Uterus (tissue), 4 donors: ENCODE measurements around the gene DLG4. TPM values are rescaled to one million over a fixed set of nuclear protein-coding genes. Genes with fewer than 3 reads are reported as not detected.
"Not testable (repeated sequence)": the region's sequence is repeated elsewhere in the genome, so short reads cannot be mapped to it uniquely, and the experiment has no call there.

Source experiments
- DNase-seq, 2 donors: peaks; one replicate each; pipeline ENCODE4 v3.0.0-alpha.2; 2019 to 2020
- H3K27ac ChIP-seq, 2 donors: fragments of 200-600 bp; sonication (generic); 1 replicate in 1 of 2; 2 replicates in 1 of 2; pipeline ENCODE4 v1.5.1; 2016 to 2018
- H3K27me3 ChIP-seq, 2 donors: fragments of 200-600 bp; sonication (generic); one replicate each; pipeline ENCODE4 v1.5.1; 2018 to 2019; ENCODE audit warnings: control low read depth in 1 of 2
- H3K36me3 ChIP-seq, 2 donors: fragments of 200-600 bp; sonication (generic); one replicate each; pipeline ENCODE4 v1.5.1; 2019; ENCODE audit warnings: control low read depth in 1 of 2
- H3K4me1 ChIP-seq, 2 donors: fragments of 200-600 bp; sonication (generic); one replicate each; pipeline ENCODE4 v1.5.1; 2018 to 2019; ENCODE audit warnings: control low read depth in 1 of 2
- H3K4me3 ChIP-seq, 2 donors: fragments of 200-600 bp; sonication (generic); 1 replicate in 1 of 2; 2 replicates in 1 of 2; pipeline ENCODE4 v1.5.1; 2018 to 2019; ENCODE audit warnings: mild to moderate bottlenecking in 1 of 2
- H3K9me3 ChIP-seq, 2 donors: fragments of 200-600 bp; sonication (generic); one replicate each; pipeline ENCODE4 v1.5.1; 2019; ENCODE audit warnings: control low read depth in 1 of 2
- POLR2A ChIP-seq, 2 donors: fragments of 450-650 bp; IDR thresholded peaks; one replicate each; pipeline ENCODE4 v1.6.1; 2016; ENCODE audit warnings: antibody characterized with exemption in 2 of 2, mild to moderate bottlenecking in 1 of 2, moderate library complexity in 1 of 2
- intact Hi-C: fragments of 100-400 bp; cut with DNase I; formaldehyde crosslinking; loops from one replicate; pipeline ENCODE4 v1.15.1; 2023; ENCODE audit warnings: low total_unique reads
- total RNA-seq, 4 donors: library from RNA; depleted of rRNA in 3 of 4; stranded (reverse); fragments of >200 nt in 3 of 4; gene quantifications; one replicate each; pipeline versions ENCODE4 v1.1.0 to v1.2.4, GENCODE V29; 2014 to 2023
- TF ChIP-seq, protein P1 (sequence below), 4 experiments: fragments of 200-600 bp in 2 of 4; fragments of 450-650 bp in 2 of 4; sonication (generic) in 2 of 4; IDR thresholded peaks; one replicate each; pipeline ENCODE4 v1.5.1; 2016 to 2019; ENCODE audit warnings: antibody characterized with exemption in 4 of 4, mild to moderate bottlenecking in 2 of 4, moderate library complexity in 1 of 4
- donor health status: DM: yes; HTN: yes; CAD: no.

Gene DLG4
- total RNA-seq, 4 donors from 2014 or later, result 22.8 to 64.0 (median 48.4) TPM

DNA sequence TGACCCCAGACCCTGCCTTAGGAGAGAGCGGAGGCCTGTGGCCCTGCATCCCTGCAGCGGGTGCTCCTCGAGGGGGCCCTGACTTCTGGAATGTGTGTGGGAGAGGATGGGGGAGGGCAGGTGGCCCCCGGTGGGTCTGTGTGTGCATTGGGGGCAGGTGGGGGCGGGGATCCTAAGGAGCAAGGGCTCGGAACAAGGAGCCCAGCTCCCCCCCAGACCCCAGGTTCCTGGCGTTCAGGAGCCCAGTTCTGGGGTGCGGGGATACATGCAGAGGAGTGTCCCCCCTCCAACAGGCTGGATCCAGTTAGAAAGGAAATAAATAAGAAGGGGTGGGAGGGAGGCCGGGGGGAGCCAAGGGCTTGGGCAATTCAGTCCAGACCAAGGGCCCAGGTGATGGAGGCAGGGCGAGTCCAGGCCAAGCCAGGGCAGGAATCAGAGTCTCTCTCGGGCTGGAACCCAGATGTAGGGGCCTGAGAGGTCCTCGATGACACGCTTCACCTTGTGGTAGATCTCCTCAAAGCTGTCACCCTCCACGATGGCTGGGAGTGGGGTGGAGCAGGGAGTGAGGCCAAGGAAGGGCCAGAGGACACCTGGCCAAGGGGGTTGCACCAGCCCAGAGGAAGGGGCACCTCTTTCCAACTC is 29.2 kb downstream of the DLG4 start:
- H3K4me1 ChIP-seq, result no peaks in the 10 kb centered on the region
- H3K9me3 ChIP-seq, result no peaks in the 10 kb centered on the region
- peak in 1 of 2 donors; percentile 15 for DNase-seq
- no peak overlapping the region for H3K4me3 ChIP-seq
- no peak for TF ChIP-seq POLR2A (IDR thresholded peaks at IDR 0.05)
- no peaks in the 10 kb centered on the region for H3K36me3 ChIP-seq
- H3K27ac ChIP-seq, result no peak overlapping the region
- H3K27me3 ChIP-seq, result no peaks in the 10 kb centered on the region
- intact Hi-C loops, result no loop called here

DNA sequence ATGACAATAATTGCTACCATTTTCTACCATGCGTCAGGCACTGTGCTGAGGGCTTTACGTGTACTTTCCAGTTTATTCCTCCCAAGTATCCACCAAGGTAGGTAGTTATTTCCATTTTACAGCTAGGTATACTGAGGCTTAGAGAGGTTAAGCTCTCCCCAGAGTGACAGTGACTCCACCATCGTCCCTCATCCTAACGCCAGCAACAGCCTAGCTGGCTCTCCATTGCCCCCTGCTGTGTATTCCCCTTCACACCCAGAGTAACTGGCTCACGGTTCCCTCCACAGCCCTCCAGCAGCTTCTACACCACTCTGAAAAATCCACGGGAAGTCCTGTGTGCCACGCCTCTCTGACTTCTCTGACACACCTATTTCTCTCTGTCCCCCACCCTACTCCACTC is 33.4 kb downstream of the DLG4 start:
- no peak for DNase-seq
- Histone ChIP-seq H3K27ac (no peak overlapping the region), H3K27me3 (no peaks in the 10 kb centered on the region), H3K4me3 (no peak overlapping the region), H3K9me3 (no peaks in the 10 kb centered on the region), H3K4me1 (no peaks in the 10 kb centered on the region), H3K36me3 (no peaks in the 10 kb centered on the region)
- intact Hi-C loops, result no loop called here
- TF ChIP-seq, protein P1, sequence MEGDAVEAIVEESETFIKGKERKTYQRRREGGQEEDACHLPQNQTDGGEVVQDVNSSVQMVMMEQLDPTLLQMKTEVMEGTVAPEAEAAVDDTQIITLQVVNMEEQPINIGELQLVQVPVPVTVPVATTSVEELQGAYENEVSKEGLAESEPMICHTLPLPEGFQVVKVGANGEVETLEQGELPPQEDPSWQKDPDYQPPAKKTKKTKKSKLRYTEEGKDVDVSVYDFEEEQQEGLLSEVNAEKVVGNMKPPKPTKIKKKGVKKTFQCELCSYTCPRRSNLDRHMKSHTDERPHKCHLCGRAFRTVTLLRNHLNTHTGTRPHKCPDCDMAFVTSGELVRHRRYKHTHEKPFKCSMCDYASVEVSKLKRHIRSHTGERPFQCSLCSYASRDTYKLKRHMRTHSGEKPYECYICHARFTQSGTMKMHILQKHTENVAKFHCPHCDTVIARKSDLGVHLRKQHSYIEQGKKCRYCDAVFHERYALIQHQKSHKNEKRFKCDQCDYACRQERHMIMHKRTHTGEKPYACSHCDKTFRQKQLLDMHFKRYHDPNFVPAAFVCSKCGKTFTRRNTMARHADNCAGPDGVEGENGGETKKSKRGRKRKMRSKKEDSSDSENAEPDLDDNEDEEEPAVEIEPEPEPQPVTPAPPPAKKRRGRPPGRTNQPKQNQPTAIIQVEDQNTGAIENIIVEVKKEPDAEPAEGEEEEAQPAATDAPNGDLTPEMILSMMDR (IDR thresholded peaks at IDR 0.05), result no peak
- TF ChIP-seq POLR2A (IDR thresholded peaks at IDR 0.05), result no peak

- TF ChIP-seq, protein P1 (IDR thresholded peaks at IDR 0.05), result no peak
- no peak for TF ChIP-seq POLR2A (IDR thresholded peaks at IDR 0.05)
- Histone ChIP-seq H3K27ac (no peak overlapping the region), H3K36me3 (no peaks in the 10 kb centered on the region), H3K27me3 (no peaks in the 10 kb centered on the region), H3K9me3 (no peaks in the 10 kb centered on the region), H3K4me3 (no peak overlapping the region), H3K4me1 (no peaks in the 10 kb centered on the region)
- DNase-seq, result no peak
- intact Hi-C loops, result no loop called here
These were observed 35.0 kb downstream of the DLG4 start for GRCh38 chr17:7184647-7185046.

GRCh38 chr17:7184091-7184488 is 35.5 kb downstream of the DLG4 start:
- Histone ChIP-seq H3K27ac (no peak overlapping the region), H3K9me3 (no peaks in the 10 kb centered on the region), H3K36me3 (no peaks in the 10 kb centered on the region), H3K4me1 (no peaks in the 10 kb centered on the region), H3K4me3 (no peak overlapping the region), H3K27me3 (no peaks in the 10 kb centered on the region)
- no peak for DNase-seq
- intact Hi-C loops, result no loop called here
- no peak for TF ChIP-seq POLR2A (IDR thresholded peaks at IDR 0.05)
- TF ChIP-seq, protein P1 (IDR thresholded peaks at IDR 0.05), result no peak

DNA sequence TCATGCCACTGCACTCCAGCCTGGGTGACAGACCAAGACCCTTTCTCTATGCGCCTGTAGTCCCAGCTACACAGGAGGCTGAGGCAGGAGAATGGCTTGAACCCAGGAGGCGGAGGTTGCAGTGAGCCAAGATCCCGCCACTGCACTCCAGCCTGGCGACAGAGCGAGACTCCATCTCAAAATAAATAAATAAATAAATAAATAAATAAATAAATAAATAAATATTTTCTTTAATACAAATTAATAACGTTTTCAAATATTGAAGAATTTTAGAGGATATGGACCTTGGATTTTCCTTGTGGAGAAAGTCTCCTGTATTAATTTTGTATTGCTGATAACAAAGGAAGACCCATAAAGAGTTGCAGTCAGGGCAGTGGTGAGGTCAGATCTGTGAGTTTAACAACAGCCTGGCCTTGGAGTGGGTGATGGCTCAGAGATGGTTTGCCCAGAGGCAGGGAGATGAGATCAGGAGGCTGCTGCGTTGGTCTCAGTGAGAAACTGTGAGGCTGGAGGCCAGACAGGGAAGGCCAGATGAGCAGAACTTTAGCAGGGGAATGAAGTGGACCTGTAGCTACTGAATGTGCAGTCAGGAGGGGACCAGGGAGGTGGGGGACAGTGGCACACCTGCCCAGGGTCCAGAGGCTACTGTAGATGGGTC is 36.1 kb downstream of the DLG4 start:
- DNase-seq, result no peak
- Histone ChIP-seq H3K27ac (no peak overlapping the region), H3K4me1 (no peaks in the 10 kb centered on the region), H3K27me3 (no peaks in the 10 kb centered on the region), H3K9me3 (no peaks in the 10 kb centered on the region), H3K36me3 (no peaks in the 10 kb centered on the region), H3K4me3 (no peak overlapping the region)
- TF ChIP-seq, protein P1 (IDR thresholded peaks at IDR 0.05), result no peak
- no peak for TF ChIP-seq POLR2A (IDR thresholded peaks at IDR 0.05)
- intact Hi-C loops, result no loop called here

GRCh38 chr17:7182101-7182500 is 37.5 kb downstream of the DLG4 start:
- H3K36me3 ChIP-seq, intact Hi-C loops, H3K27ac ChIP-seq, H3K9me3 ChIP-seq, DNase-seq, H3K4me3 ChIP-seq, H3K4me1 ChIP-seq, H3K27me3 ChIP-seq: not testable (repeated sequence)
